ENCODE data around the gene SKI.
A peak's percentile ranks its signal among the peaks of the same experiment; 100 is the strongest.

SKI gene

GRCh38 chr1:2228157-2228594 is at the start of gene SKI:
SKI (plus strand) TSS chr1:2228319; CDS start chr1:2228767, 448 bp downstream.
- DNase-seq = no peak

DNA sequence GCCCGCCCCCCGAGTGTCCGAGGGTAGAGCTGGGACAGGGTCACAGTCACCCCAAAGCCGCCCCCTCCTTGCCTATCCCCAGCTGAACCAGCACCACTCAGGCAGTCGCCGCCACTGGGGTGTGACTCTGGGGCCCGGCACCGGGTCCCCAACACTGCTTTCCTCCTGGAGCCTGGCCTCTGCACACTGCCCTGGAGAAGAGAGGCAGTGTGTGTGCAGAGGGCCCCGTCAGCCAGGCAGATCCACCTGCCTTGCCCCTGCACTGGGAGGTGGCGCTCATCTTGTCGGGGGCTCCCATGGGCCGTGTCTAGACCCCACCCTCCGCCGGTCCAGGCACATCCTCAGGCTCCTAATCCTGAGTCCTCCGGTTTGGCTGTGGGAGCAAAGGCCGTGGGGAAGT is 49.2 kb upstream of the SKI start:
- DNase-seq = no peak

GRCh38 chr1:2179283-2180013 is 48.7 kb upstream of the SKI start:
- DNase-seq = no peak

DNA sequence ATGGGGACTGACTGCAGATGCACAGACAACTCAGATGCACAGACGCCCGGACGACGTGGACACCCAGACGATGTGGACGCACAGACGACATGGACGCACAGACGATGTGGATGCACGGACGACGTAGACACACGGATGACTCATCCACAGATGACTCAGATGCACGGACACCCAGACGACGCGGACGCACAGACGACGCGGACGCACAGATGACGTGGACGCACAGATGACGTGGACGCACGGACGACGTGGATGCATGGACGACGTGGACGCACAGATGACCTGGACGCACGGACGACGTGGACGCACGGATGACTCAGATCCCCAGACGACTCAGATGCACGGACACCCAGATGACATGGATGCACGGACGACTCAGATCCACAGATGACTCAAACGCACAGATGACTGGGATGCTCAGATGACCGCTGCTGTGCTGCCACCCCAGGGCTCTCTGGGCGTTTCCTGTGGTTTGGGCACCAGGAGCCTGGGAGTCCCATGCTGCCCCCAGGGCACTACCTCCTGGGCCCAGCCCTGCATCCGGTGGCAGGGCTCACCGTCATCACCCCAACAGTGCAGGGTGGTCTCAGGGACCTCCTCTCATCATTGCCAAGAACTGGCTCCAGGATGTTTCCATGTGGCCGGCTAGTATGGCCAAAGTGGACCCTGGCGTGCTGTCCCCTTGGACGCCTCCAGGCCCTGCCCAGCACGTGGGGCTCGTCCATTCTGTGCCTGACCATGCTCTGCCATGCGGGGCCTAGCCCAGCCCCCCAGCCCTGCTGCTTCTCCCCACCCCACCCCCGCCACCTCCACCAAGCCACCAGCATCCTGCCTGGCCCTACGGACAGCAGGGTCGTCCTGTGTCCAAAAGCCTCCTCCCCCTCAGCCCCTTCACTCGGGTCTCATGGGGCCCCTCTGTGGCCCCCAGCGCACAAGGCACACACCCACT is 47.5 kb upstream of the SKI start:
- DNase-seq = no peak

DNA sequence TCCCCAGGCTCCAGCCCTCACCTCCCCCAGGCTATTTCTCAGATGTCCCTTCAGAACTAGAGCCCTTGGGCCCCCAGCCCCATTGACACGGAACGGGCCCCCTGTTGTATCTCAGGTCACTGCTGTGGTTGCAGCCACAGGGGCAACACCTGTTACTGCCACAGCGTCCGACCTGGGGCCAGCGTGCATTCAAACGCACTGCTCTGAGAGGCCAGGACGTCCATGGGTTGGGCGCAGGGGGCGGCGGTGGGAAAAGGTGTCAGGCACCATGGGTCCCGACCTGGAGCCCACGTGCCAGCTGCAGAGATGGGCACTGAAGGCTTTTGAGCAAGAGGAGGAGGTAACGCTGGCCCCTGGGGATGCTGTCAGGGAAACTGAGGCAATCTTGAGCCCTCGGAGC is 46.8 kb upstream of the SKI start:
- DNase-seq = no peak

GRCh38 chr1:2181752-2182151 is 46.4 kb upstream of the SKI start:
- no peak for DNase-seq

DNA sequence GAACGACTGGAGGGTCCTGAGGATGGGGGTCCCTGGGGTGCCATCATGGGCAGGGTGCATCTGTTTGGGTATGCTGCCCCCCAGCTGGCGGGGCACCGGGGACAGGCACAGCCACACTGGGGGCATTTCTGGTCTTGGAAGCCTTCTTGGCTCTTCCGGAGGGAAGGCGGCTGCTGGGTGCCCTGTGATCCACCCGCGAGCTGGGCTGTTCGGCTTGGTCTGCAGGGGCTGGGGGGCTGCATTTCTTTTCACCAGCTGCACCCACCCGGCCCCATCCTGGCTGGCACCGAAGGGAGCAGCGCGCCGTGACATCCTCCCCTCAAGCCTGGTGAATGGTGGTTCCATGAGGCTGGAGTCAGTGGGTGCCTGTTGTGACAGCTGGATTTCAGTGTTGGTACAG is 45.7 kb upstream of the SKI start:
- no peak for DNase-seq

DNA sequence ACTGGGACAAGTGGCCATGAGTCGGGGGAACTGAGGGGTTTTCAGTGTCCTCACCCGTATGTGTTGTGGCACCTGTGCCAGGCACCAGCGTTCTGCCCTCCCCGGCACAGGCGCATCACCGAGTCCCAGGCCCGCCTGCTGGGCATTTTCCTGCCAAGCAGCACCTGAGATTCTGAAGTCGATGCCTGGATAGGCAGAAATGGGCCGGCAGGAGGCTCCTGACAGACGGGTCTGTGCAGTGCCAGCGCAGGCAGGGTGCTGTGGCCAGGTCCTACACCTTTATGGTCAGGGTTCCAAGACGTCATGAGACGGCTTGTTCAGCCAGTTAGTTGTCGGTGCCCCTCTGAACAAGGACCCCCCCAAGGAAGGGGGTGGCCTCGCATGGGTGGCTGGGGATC is 44.2 kb upstream of the SKI start:
- no peak for DNase-seq

- no peak for DNase-seq
Measured at GRCh38 chr1:2184531-2184930, 43.6 kb upstream of the SKI start.

- DNase-seq = no peak
Measured at GRCh38 chr1:2184934-2185333, 43.2 kb upstream of the SKI start.

GRCh38 chr1:2185880-2186855 is 42.0 kb upstream of the SKI start:
- DNase-seq = no peak

GRCh38 chr1:2186901-2187300 is 41.2 kb upstream of the SKI start:
- no peak for DNase-seq

GRCh38 chr1:2187619-2188018 is 40.5 kb upstream of the SKI start:
- DNase-seq = no peak

- DNase-seq = no peak
Measured at GRCh38 chr1:2188336-2188735, 39.8 kb upstream of the SKI start.

DNA sequence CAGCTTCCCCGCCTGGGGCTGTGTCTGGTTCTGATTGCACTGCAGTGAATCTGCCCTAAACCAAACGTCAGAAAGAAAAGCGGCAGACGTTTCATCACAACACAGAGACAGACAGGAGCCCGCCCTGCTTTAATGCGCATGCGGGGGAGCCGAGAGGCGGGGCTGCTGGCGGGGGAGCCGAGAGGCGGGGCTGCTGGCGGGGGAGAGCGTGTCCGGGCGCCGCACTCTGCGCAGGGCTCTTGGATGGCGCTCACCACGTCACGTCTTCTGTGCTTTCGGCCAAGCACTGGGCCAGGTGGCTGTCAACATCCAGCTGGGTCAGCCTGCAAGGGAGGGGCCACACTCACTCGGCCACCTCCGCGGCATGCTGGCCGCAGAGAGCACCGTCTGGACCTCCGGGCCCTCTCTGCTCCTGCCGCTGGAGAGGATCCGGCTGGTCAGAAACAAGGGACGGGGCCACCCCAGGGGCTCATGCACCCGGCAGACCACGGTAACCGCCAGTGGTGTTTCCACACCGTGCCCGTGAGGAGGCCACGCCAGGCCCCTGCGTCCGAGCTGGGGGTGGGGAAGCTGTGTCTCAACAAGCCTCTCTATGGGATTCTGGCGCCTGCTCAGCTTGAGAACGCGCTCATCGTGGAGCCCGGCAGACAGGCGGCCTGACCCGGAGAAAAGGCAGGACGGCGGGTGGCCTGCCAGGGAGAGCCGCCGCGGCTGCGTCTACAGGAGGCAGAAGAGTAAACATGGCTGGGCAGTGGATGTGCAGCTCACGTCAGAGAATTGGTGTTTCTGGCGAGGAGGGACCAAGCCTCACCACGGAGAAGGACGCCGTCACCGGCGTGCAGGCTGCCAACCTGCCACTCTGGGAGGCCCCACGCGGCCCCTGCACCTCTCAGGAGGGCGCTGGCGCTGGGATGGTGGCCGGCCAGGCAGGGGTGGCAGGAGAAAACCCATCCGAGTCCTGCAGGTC is 38.4 kb upstream of the SKI start:
- peak; percentile 96 for DNase-seq

- DNase-seq = no peak
Measured at GRCh38 chr1:2190491-2190976, 37.6 kb upstream of the SKI start.

DNA sequence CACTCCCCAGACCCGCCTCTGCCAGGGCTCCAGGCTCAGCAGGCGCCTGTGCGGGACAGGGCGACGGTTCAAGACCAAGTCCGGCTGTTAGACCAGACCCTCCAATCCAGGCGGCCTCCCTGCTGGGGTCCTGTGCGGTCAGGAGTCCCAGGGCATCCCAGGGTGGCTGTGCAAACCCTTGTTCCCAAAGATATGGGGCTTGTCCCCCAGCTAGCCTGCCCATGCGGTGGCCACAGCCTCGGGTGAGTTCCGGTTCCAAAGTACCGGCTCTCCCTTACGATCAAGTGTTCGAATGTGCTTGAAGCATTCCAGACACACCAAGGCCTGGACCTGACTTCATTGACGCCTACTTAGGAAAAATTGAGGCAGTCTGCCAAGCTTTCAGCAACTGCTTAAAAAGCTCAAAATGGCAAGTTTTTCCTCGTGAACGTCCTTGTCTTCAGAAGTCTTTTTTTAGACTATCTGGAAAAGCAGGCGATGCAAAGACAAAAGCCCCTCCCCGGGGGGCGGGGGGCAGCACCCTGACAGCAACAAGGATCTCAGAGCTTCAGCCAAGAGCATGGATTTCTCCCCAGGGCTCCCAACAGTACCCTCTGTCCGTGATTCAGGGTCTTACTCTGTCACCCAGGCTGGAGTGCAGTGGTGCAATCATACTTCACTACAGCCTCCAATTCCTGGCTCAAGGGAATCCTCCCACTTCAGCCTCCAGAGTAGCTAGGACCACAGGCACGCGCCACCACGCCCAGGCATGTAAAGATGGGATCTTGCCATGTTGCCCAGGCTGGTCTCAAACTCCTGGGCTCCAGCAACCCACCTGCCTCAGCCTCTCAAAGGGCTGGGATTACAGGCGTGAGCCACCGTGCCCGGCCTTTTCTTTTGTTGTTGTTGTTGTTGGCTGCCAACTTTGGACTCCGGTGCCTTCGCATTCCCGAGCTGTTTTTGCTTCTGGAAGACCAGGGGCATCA is 35.8 kb upstream of the SKI start:
- no peak for DNase-seq

DNA sequence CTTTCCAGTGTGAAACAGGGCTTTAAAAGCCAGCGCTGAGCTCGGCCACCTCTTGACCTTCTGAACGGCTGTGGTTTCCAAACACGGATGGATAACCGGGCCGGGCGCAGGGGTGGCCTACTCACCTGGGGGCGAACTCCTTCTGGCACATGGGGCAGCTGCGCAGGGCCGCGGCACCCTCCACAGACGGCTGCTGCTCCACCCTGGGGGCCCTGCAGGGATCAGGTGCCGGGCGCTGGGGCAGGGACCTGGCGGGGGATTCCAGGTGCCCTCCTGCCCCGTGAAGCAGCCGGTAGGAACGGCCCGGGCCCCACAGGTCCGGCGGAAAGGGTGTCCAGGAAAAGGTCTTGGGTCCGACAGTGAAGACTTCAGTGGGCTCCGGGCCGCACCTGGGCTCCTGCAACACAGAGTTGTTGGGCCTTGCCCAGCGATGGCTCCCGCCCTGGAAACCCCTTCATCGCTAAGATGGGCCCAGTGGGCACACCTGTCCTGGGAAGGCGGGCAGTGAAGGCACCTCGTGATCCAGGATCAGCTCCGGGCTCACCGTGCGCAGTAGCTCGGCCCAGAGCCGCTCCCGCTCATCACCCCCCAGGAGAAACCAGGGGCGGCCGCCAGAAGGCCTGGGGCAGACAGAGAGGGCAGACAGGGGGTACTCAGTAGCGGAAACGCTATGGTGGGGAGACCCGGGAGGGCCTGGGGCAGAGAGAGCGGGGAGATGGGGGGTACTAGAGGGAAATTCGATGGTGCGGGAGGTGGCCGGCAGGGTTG is 34.4 kb upstream of the SKI start:
- DNase-seq = no peak

DNA sequence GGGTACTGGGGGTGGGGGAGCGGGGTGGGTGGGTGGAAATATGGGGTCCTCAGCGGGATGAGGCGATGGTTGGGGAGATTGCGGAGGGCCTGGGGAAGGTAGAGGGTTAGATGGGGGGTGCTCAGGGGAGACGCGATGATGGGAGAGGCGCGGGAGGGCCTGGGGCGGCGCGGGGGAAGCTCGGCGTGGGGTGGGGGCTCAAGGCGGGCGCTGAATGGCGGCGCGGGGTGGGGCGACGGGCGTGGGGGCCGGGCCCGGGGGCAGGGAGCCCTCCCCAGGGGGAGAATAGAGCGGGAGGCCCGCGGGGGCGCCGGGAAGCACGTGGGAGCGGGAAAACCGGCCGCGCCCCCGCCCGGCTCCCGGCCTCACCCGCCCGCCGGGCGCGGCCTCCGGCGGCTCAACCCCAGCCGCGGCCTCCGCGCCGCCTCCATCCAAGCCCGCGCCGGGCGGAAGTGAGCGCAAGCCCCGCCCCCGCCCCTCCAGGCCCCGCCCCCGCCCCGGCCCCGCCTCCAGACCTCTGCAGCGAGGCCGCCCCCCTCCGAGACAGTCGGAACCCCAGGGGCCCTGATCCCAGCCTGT is 33.7 kb upstream of the SKI start, which contains the start of gene FAAP20:
Gene FAAP20 (minus strand): TSS at position 454 of the 579 bp plus-strand sequence. CDS start 23 bp downstream, at position 431.
- peak; percentile 91 for DNase-seq
